ENCODE data around the gene NKAIN4.

DNA sequence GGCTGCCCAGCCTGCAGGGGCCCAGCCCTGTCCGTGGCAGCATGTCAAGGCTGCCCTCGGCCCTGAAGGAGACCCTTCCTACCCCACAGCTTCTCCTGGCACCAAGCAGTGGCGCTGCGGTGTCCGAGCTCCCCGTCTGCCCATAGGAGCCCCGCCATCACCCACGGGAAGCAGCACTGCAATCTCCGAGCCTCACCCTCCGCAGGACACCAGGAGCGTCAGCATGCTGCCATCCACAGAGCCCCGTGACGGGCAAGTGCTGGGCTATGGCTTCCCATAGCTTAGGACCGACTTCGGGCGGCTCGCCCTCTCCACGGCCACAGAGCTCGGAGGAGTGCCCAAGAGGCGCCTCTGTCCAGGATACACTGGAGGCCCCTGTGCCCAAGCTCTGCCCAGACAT lies 63.4 kb downstream of the NKAIN4 start:
- TF ChIP-seq POLR2AphosphoS5 (IDR thresholded peaks at IDR 0.05): no peak
- TF ChIP-seq, protein P1, sequence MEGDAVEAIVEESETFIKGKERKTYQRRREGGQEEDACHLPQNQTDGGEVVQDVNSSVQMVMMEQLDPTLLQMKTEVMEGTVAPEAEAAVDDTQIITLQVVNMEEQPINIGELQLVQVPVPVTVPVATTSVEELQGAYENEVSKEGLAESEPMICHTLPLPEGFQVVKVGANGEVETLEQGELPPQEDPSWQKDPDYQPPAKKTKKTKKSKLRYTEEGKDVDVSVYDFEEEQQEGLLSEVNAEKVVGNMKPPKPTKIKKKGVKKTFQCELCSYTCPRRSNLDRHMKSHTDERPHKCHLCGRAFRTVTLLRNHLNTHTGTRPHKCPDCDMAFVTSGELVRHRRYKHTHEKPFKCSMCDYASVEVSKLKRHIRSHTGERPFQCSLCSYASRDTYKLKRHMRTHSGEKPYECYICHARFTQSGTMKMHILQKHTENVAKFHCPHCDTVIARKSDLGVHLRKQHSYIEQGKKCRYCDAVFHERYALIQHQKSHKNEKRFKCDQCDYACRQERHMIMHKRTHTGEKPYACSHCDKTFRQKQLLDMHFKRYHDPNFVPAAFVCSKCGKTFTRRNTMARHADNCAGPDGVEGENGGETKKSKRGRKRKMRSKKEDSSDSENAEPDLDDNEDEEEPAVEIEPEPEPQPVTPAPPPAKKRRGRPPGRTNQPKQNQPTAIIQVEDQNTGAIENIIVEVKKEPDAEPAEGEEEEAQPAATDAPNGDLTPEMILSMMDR (IDR thresholded peaks at IDR 0.05): no peak

Measured in transverse colon (tissue), 4 donors.